ENCODE results near the gene NDEL1.

DNA sequence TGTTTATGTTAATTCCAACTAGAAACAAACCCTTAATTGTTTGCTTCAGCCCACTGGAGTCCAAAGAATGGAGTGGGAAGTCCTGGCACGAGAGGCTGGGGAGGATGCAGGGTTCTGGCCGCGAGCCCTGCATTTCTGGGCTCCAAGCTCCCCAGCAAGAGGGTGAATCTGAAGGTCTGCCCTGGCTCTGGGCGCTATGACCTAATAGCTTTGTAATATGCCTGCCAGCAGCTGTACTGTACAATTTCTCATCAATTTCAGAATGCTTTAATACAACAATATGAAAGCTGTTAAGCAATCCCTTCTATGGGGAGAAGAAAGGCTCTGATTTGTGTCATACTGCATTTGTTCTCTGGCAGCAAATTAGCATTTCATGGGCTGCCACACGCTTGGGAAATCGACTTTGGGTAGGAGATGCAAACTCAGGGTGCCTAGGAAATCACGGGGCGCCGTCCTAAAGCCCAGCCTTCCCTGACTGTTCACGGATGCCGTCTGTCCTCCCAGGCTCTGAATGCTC lies 43.8 kb downstream of the NDEL1 start:
- no peak for TF ChIP-seq EZH2 (IDR thresholded peaks at IDR 0.05; ENCODE audit: borderline replicate concordance, low read depth, low read length, poor library complexity, severe bottlenecking)
- TF ChIP-seq, protein P1, sequence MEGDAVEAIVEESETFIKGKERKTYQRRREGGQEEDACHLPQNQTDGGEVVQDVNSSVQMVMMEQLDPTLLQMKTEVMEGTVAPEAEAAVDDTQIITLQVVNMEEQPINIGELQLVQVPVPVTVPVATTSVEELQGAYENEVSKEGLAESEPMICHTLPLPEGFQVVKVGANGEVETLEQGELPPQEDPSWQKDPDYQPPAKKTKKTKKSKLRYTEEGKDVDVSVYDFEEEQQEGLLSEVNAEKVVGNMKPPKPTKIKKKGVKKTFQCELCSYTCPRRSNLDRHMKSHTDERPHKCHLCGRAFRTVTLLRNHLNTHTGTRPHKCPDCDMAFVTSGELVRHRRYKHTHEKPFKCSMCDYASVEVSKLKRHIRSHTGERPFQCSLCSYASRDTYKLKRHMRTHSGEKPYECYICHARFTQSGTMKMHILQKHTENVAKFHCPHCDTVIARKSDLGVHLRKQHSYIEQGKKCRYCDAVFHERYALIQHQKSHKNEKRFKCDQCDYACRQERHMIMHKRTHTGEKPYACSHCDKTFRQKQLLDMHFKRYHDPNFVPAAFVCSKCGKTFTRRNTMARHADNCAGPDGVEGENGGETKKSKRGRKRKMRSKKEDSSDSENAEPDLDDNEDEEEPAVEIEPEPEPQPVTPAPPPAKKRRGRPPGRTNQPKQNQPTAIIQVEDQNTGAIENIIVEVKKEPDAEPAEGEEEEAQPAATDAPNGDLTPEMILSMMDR (conservative IDR thresholded peaks at IDR 0.05; ENCODE audit: low read depth, low read length) = no peak

Measured in A673 (cell line).